ENCODE data around the gene TICAM1.
"Not testable (repeated sequence)": the region's sequence is repeated elsewhere in the genome, so short reads cannot be mapped to it uniquely, and the experiment has no call there.

Gene TICAM1

DNA sequence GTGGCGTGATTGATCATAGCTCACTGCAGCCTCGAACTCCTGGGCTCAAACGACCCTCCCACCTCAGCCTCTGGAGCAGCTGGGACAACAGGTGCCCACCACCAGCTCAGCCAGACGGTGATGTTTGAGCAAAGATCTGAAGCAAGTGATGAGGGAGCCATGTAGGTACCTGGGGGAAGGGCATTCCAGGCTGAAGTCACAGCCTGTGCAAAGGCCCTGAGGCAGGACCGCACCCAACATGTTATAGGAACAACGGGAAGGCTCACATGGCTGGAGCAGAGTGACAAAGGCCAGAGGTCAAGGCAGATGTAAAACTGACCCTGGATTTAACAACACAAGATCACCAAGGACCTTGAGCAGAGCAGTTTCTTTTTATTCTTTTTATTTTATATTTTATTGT is 25.1 kb downstream of the TICAM1 start:
- DNase-seq (ENCODE audit: low read depth in 1 of 2, low spot score in 1 of 2), result no peak

GRCh38 chr19:4805140-4805539 is 26.4 kb downstream of the TICAM1 start:
- DNase-seq (ENCODE audit: low read depth in 1 of 2, low spot score in 1 of 2), result not testable (repeated sequence)

DNA sequence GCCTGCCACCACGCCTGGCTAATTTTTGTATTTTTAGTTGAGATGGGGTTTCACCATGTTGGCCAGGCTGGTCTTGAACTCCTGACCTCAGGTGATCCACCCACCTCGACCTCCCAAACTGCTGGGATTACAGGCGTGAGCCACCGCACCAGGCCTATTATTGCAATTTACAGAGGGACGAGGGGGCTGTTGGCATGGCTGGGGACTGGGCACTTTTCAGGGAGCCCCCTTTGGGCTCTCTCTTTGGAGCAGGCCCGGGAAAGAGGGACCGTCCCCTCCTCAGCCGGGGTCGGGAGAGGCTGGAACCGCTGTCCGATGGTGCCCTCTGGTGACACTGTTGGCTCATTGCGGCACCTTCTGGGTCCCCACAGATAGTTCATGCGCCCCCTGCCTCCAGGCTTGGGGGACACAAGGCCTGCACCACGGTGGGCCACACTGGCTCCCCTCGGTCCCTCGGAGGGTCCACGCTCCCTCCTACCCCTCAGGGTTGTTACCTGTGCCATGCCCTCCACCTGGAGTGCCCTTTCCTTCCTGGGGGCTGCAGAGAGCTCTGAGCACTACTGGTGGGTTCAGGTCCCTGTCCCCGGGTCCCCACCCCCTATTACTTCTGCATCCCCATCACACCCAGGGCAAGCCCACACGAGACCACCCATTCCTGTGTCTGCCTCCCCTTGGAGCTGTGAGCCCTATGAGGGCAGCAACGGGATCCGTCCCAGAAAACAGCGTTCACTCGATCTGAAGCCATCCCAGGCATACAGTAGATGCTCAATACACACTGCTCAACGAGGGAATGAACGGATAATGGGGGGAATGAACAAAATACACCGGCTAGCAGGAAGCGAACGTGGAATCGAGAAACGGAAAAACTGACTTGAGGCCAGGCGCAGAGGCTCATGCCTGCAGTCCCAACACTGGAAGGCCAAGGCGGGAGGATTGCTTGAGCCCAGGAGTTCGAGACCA is 27.5 kb downstream of the TICAM1 start:
- peak; percentile 24 to 44 for DNase-seq (ENCODE audit: low read depth in 1 of 2, low spot score in 1 of 2)

DNA sequence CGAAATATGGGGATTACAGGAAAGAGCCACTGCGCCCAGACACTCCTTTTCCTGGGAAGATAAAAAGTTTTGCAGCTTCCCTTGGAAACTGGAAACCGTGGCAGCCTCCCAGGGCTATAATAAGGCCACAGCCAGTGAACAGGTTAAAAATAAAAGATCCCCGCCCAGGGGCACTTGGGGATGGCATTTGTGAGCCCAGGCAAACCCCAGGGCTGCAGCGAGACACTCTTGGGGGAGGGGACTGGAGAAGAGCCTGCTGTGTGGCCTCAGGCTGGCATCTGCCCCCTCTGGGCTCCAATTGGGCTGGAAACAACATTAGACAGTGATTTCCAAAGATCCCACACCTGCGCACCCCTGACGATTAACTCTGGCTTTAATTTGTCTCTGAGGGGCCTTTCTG is 28.8 kb downstream of the TICAM1 start:
- no peak for DNase-seq (ENCODE audit: low read depth in 1 of 2, low spot score in 1 of 2)

DNA sequence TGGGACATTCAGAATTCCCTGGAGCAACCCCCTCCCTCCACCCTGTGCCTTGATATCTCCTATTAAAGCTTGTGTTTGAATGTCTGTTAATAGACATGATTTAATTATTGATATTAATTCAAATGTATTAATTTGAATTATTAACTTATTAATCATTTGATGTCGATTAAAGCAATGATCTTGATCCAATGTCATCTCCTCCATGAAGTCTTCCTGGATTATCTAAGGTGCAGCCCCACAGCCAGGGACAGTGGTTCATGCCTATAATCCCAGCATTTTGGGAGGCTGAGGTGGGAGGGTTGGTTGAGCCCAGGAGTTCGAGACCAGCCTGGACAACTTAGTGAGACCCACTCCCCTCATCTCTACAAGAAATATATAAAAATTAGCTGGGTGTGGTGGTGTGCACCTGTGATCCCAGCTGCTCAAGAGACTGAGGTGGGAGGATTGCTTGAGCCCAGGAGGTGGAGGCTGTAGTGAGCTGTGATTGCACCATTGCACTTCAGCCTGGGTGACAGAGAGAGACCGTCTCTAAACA is 30.4 kb downstream of the TICAM1 start:
- no peak for DNase-seq (ENCODE audit: low read depth in 1 of 2, low spot score in 1 of 2)

DNA sequence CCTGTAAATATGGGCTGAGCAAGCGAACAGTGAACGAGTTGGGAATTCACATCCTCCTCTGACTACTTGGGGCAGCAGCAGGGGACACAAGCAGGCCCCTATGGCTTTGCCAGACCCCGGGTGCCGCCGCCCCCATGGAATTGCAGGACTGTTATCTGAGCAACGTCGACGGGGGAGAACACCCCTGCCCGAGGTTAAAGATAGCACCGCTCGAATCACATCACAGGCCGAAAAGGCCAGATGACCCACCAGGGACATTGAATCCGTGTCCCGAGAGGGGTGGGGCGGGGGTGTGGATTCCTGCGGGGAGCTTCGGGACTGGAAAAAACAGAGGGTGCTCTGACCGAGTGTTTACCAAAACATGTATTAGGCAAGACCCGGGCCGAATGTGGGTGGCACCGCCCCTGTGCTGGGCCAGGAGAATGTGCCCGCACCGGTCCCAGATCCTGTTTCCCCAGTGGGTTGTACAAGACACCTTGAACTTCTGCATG is 30.9 kb downstream of the TICAM1 start:
- DNase-seq (ENCODE audit: low read depth in 1 of 2, low spot score in 1 of 2), result no peak

DNA sequence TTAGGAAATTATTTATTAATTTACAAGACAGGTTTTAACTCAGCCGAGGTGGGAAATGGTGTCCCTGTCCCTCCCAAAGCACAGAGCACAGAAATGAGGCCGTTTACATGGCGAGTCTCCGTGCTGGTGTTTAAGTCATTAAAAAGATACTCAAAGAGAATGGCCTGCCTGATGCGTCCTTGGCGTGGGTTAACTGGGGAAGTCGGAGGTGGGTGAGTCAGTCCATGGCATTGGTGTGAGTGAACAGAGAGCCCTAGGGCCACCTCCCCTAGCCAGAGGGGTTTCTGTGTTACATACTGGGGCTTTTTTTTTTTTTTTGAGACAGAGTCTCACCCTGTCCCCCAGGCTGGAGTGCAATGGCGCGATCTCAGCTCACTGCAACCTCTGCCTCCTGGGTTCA is 36.1 kb downstream of the TICAM1 start:
- DNase-seq (ENCODE audit: low read depth in 1 of 2, low spot score in 1 of 2), result no peak

DNA sequence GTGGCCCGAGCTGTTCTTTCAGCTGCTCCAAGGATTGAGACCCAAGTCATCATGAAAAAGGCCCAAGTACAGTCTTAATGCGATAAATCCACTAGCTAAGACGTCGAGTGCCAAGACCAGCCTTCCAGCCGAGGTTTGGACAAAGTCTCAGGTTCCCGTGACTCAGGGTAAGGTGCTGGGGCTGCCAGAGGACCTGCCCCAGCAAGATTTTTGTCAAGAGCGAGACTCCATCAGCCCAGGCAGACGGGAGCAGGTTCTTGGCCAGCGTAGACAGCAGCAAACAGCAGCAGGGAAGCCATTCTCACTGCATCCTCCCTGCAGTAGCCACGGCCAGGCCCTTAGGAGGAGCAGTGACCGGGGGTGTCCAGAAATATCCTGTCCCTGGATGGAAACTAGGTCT is 36.5 kb downstream of the TICAM1 start:
- DNase-seq (ENCODE audit: low read depth in 1 of 2, low spot score in 1 of 2), result no peak

- DNase-seq (ENCODE audit: low read depth in 1 of 2, low spot score in 1 of 2), result not testable (repeated sequence)
Observed at GRCh38 chr19:4793278-4793677, 38.2 kb downstream of the TICAM1 start.

GRCh38 chr19:4792866-4793195 is 38.7 kb downstream of the TICAM1 start:
- not testable (repeated sequence) for DNase-seq (ENCODE audit: low read depth in 1 of 2, low spot score in 1 of 2)

- not testable (repeated sequence) for DNase-seq (ENCODE audit: low read depth in 1 of 2, low spot score in 1 of 2)
Observed at GRCh38 chr19:4792019-4792865, 39.3 kb downstream of the TICAM1 start.

DNA sequence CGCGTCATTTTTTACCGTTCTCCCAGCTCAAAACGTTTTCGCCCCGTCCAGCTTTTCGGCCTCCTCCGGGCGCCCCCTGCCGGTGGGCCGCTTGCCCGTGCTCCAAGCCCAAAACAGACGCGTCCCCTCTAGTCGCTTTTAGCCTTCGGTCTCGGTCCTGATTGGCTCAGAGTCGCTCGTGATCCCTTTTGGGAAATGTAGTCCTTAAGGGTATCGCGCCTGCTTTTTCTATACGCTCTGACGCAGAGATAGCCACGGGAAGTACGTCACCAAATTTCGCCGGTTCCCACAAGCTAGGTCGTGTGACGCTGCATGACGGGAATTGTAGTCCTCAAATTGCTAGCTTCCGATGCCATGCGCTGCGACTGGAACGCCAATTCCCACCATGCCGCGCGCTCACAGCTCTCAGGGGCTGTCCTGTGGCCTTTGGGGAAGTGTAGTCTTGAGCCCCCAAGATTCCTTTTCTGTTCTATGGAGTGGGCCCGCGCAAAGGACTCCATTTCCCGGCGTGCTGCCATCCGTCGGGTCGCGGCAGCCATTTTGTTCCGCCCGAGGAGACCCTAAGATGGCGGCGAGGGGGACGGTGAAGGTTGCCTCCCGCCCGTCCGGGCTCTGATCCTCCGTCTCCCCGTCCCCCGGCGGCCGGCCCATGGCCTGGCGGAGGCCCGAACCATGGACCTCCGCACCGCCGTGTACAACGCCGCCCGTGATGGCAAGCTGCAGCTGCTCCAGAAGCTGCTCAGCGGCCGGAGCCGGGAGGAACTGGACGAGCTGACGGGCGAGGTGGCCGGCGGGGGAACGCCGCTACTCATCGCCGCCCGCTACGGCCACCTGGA is 40.1 kb downstream of the TICAM1 start, which contains the start of gene FEM1A:
FEM1A (plus strand) TSS at position 552 of the 836 bp plus-strand sequence; CDS start at position 673, 121 bp downstream.
- peak; percentile 96 to 98 for DNase-seq (ENCODE audit: low read depth in 1 of 2, low spot score in 1 of 2)

- not testable (repeated sequence) for DNase-seq (ENCODE audit: low read depth in 1 of 2, low spot score in 1 of 2)
Observed at GRCh38 chr19:4786412-4787016, 45.0 kb downstream of the TICAM1 start.

- no peak for DNase-seq (ENCODE audit: low read depth in 1 of 2, low spot score in 1 of 2)
Observed at GRCh38 chr19:4781801-4782200, 49.7 kb downstream of the TICAM1 start.

DNA sequence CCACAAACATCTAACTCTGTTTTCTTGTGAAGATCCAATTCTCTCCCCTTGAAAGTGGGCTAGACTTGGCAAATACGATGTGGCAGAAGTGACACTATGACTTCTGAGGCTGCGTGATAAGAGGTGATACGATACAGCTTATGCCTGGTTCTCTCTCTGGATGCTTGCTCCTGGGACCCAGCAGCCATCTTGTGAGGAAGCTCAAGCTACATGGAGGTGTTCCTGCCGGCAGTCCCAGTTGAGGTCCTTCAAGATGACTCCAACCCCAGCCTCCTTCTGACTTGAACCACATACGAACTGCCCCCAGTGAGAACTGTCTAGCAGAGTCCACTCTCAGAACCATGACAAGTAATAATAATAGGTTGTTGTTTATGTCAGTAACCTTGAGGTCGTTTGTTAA is 50.7 kb downstream of the TICAM1 start:
- no peak for DNase-seq (ENCODE audit: low read depth in 1 of 2, low spot score in 1 of 2)

DNA sequence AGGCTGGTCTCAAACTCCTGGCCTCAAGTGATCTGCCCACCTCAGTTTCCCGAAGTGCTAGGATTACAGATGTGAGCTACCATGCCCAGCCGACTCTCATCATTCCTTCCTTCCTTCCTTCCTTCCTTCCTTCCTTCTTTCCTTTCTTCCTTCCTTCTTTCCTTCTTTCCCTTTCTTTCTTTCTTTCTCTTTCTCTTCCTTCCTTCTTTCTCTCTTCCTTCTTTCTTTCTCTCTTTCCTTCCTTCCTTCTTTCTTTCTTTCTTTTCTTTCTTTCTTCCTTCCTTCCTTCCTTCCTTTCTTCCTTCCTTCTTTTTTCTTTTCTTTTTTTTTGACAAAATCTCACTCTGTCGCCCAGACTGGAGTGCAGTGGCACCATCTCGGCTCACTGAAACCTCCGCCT is 53.4 kb downstream of the TICAM1 start:
- not testable (repeated sequence) for DNase-seq (ENCODE audit: low read depth in 1 of 2, low spot score in 1 of 2)

DNA sequence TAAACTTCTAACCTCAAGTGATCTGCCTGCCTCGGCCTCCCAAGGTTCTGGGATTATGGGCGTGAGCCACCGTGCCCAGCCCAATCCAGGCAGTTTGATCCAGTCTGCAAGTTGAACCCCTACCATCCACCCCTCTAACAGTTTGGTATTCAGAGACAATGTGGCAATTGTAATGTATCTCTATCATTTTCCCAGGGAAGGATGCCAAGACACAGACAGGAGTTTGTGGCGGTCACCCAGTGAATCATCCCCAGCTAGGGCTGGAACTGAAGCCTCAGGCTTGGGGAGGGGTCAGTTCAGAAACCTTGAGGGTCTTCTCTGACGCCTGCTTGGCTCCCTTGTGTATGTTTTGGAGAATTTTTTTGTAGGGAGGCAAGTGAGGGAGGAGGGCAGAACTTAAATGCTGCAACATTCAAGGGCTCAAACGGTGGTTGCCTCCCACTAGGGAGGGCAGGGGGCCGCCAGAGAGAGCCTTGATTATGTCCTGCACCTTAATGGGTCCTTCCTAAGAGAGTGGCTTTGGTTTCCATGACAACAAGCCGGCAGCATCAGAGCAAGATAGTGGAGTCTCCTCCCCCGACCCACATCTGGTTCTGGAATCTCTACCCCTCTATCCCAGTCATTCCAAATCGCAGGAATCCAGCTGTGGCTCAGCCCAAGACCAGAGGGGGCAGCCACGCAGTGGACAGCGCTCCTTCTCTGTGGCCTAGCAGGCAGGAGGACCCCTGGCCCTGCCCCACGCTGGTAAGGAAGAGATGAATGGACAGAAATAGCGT is 54.9 kb downstream of the TICAM1 start:
- no peak for DNase-seq (ENCODE audit: low read depth in 1 of 2, low spot score in 1 of 2)

DNA sequence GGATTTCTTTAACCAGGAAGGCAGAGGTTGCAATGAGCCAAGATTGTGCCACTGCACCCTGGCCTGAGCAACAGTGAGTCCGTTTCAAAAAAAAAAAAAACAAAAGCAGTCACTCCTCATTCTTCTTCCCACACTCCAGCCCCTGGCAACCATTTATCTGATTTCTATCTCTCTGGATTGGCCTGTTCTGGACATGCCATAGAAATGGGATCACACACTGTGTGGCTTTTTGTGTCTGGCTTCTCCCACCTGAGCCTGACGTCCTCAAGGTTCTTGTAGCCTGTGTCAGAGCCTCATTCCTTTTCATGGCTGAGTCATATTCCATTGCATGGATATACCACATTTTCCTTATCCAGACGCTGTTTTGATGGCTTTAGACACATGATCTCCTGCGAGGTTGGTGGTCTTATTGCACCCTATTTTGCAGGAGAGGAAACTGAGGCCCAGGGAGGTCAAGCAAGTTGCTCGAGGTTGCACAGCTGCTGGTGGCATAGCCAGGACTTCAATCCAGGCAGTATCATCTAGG is 55.8 kb downstream of the TICAM1 start:
- no peak for DNase-seq (ENCODE audit: low read depth in 1 of 2, low spot score in 1 of 2)

DNA sequence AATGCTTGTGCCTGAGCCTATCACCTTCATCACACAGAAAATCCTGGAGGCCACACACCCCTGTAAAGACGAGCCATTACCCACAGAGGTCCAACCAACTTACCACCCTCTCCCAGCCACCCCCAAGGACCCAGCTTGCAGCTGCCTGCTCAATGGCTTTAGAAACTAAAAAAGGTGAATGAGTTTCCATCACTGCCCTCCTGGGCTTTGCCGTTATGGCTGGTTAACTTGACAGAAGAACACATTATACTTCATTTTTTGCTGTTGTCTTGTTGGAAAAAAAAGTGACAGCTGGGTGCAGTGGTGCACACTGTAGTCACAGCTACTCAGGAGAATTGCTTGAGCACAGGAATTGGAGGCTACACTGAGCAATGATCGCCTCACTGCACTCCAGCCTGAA is 57.4 kb downstream of the TICAM1 start:
- no peak for DNase-seq (ENCODE audit: low read depth in 1 of 2, low spot score in 1 of 2)
